ENCODE measurements around the gene L1CAM.

Gene L1CAM

GRCh38 chrX:153885968-153886903 is at the start of gene L1CAM:
TSS of gene L1CAM (minus strand) at chrX:153886173. CDS start at chrX:153875836, 10,337 bp downstream.
- TF ChIP-seq GATA2 (IDR thresholded peaks at IDR 0.05; ENCODE audit: low read depth, low read length) (no peak), GATA3 (IDR thresholded peaks at IDR 0.05; ENCODE audit: low read depth, low read length) (no peak)

- TF ChIP-seq GATA2 (IDR thresholded peaks at IDR 0.05; ENCODE audit: low read depth, low read length) (no peak), GATA3 (IDR thresholded peaks at IDR 0.05; ENCODE audit: low read depth, low read length) (no peak)
Measured at GRCh38 chrX:153935326-153935851, 49.4 kb upstream of the L1CAM start.

- TF ChIP-seq GATA2 (IDR thresholded peaks at IDR 0.05; ENCODE audit: low read depth, low read length) = no peak
- TF ChIP-seq GATA3 (IDR thresholded peaks at IDR 0.05; ENCODE audit: low read depth, low read length) = no peak
Measured at GRCh38 chrX:153934762-153935325, 48.9 kb upstream of the L1CAM start, which contains the start of gene NAA10. TSS of gene NAA10 (minus strand) at chrX:153935037. CDS start at chrX:153934904, 133 bp downstream.

- TF ChIP-seq GATA2 (IDR thresholded peaks at IDR 0.05; ENCODE audit: low read depth, low read length) (no peak), GATA3 (IDR thresholded peaks at IDR 0.05; ENCODE audit: low read depth, low read length) (no peak)
Measured at GRCh38 chrX:153934148-153934761, 48.3 kb upstream of the L1CAM start.

- TF ChIP-seq GATA3 (IDR thresholded peaks at IDR 0.05; ENCODE audit: low read depth, low read length) (no peak), GATA2 (IDR thresholded peaks at IDR 0.05; ENCODE audit: low read depth, low read length) (no peak)
Measured at GRCh38 chrX:153933748-153934147, 47.8 kb upstream of the L1CAM start.

- TF ChIP-seq GATA3 (IDR thresholded peaks at IDR 0.05; ENCODE audit: low read depth, low read length) (no peak), GATA2 (IDR thresholded peaks at IDR 0.05; ENCODE audit: low read depth, low read length) (no peak)
Measured at GRCh38 chrX:153932220-153932915, 46.4 kb upstream of the L1CAM start.

GRCh38 chrX:153931748-153932147 is 45.8 kb upstream of the L1CAM start:
- TF ChIP-seq GATA2 (IDR thresholded peaks at IDR 0.05; ENCODE audit: low read depth, low read length) (no peak), GATA3 (IDR thresholded peaks at IDR 0.05; ENCODE audit: low read depth, low read length) (no peak)

- TF ChIP-seq GATA2 (IDR thresholded peaks at IDR 0.05; ENCODE audit: low read depth, low read length) = no peak
- no peak for TF ChIP-seq GATA3 (IDR thresholded peaks at IDR 0.05; ENCODE audit: low read depth, low read length)
Measured at GRCh38 chrX:153931151-153931550, 45.2 kb upstream of the L1CAM start.

- TF ChIP-seq GATA2 (IDR thresholded peaks at IDR 0.05; ENCODE audit: low read depth, low read length) (no peak), GATA3 (IDR thresholded peaks at IDR 0.05; ENCODE audit: low read depth, low read length) (no peak)
Measured at GRCh38 chrX:153930011-153930910, 44.3 kb upstream of the L1CAM start.

GRCh38 chrX:153929576-153929975 is 43.6 kb upstream of the L1CAM start:
- no peak for TF ChIP-seq GATA3 (IDR thresholded peaks at IDR 0.05; ENCODE audit: low read depth, low read length)
- no peak for TF ChIP-seq GATA2 (IDR thresholded peaks at IDR 0.05; ENCODE audit: low read depth, low read length)

GRCh38 chrX:153928846-153929245 is 42.9 kb upstream of the L1CAM start:
- no peak for TF ChIP-seq GATA3 (IDR thresholded peaks at IDR 0.05; ENCODE audit: low read depth, low read length)
- TF ChIP-seq GATA2 (IDR thresholded peaks at IDR 0.05; ENCODE audit: low read depth, low read length) = no peak

- TF ChIP-seq GATA2 (IDR thresholded peaks at IDR 0.05; ENCODE audit: low read depth, low read length) (no peak), GATA3 (IDR thresholded peaks at IDR 0.05; ENCODE audit: low read depth, low read length) (no peak)
Measured at GRCh38 chrX:153927922-153928760, 42.2 kb upstream of the L1CAM start.

Measured in SH-SY5Y (cell line).